ENCODE measurements around the gene TRMT61B. TPM values are rescaled to one million over a fixed set of nuclear protein-coding genes. Genes with fewer than 3 reads are reported as not detected.
A peak's percentile ranks its signal among the peaks of the same experiment; 100 is the strongest.

The TRMT61B gene
- polyA plus RNA-seq, 6 donors from 2014 or later, result 17.4 to 36.2 (median 21.6) TPM

GRCh38 chr2:28896906-28897305 is 26.8 kb upstream of the TRMT61B start:
- peaks cover 31 to 62% (median 49%) of the 10 kb centered on the region in 3 donors for H3K4me1 Mint-ChIP-seq
- peaks cover 0 to 3% (median 0%) of the 10 kb centered on the region in 7 donors for H3K9me3 Mint-ChIP-seq
- no peaks in the 10 kb centered on the region for H3K36me3 Mint-ChIP-seq
- H3K4me3 Mint-ChIP-seq, result peak overlapping the region in 6 of 8 donors; percentile 2 to 94 (median 26)
- H3K27me3 Mint-ChIP-seq, result no peaks in the 10 kb centered on the region
- DNase-seq (no peak), ATAC-seq (ENCODE audit: low read depth in 2 of 2) (no peak)
- H3K27ac Mint-ChIP-seq, result peak overlapping the region in 3 of 6 donors; percentile 29 to 59 (median 44)

- H3K4me3 Mint-ChIP-seq, result peak overlapping the region; percentile 85 to 100 (median 98)
These were observed 25.2 kb upstream of the TRMT61B start for GRCh38 chr2:28895189-28895893.

GRCh38 chr2:28894470-28895188 is 24.5 kb upstream of the TRMT61B start, which contains the start of gene WDR43:
Gene WDR43, plus strand, starts transcription at chr2:28894667. Its CDS starts 32 bp downstream, at chr2:28894699.
- Mint-ChIP-seq H3K9me3 (peaks cover 0 to 3% (median 0%) of the 10 kb centered on the region in 7 donors), H3K4me1 (peaks cover 24 to 45% (median 38%) of the 10 kb centered on the region in 3 donors)
- peak; percentile 92 to 94 for ATAC-seq (ENCODE audit: low read depth in 2 of 2)

More at GRCh38 chr2:28895189-28895893, 25.2 kb upstream of the TRMT61B start:
- peak overlapping the region; percentile 87 to 97 (median 94) for H3K27ac Mint-ChIP-seq
- H3K4me1 Mint-ChIP-seq, result peaks cover 24 to 51% (median 38%) of the 10 kb centered on the region in 3 donors
- ATAC-seq (ENCODE audit: low read depth in 2 of 2), result peak in 1 of 2 donors; percentile 16
- H3K36me3 Mint-ChIP-seq, result no peaks in the 10 kb centered on the region
- no peaks in the 10 kb centered on the region for H3K27me3 Mint-ChIP-seq
- no peak for DNase-seq
- peaks cover 0 to 3% (median 0%) of the 10 kb centered on the region in 7 donors for H3K9me3 Mint-ChIP-seq

GRCh38 chr2:28893488-28893887 is 23.4 kb upstream of the TRMT61B start:
- Mint-ChIP-seq H3K4me3 (peak overlapping the region in 6 of 8 donors; percentile 58 to 95 (median 69)), H3K36me3 (no peaks in the 10 kb centered on the region), H3K9me3 (peaks cover 0 to 3% (median 0%) of the 10 kb centered on the region in 7 donors), H3K27me3 (no peaks in the 10 kb centered on the region), H3K27ac (peak overlapping the region in 1 of 6 donors; percentile 58), H3K4me1 (peaks cover 17 to 38% (median 28%) of the 10 kb centered on the region in 3 donors)
- ATAC-seq (ENCODE audit: low read depth in 2 of 2) (no peak), DNase-seq (no peak)

More at GRCh38 chr2:28894470-28895188, 24.5 kb upstream of the TRMT61B start, which contains the start of gene WDR43:
- DNase-seq, result peak; percentile 99
- no peaks in the 10 kb centered on the region for H3K36me3 Mint-ChIP-seq
- peak within 1 kb of the TSS; percentile 86 to 100 (median 98) for H3K4me3 Mint-ChIP-seq
- peak within 1 kb of the TSS; percentile 87 to 97 (median 94) for H3K27ac Mint-ChIP-seq
- H3K27me3 Mint-ChIP-seq, result no peaks in the 10 kb centered on the region

GRCh38 chr2:28880193-28880592 is 10.1 kb upstream of the TRMT61B start:
- ATAC-seq (ENCODE audit: low read depth in 2 of 2) (no peak), DNase-seq (no peak)
- Mint-ChIP-seq H3K27ac (no peak overlapping the region), H3K36me3 (no peaks in the 10 kb centered on the region), H3K4me1 (no peaks in the 10 kb centered on the region), H3K9me3 (no peaks in the 10 kb centered on the region), H3K27me3 (peaks cover 32 to 54% (median 40%) of the 10 kb centered on the region in 3 donors), H3K4me3 (no peak overlapping the region)

GRCh38 chr2:28871620-28872019 is 1.5 kb upstream of the TRMT61B start:
- Mint-ChIP-seq H3K4me1 (peaks cover 15 to 37% (median 25%) of the 10 kb centered on the region in 3 donors), H3K4me3 (peak overlapping the region; percentile 92 to 99 (median 98)), H3K9me3 (no peaks in the 10 kb centered on the region), H3K27me3 (peaks cover 9 to 15% (median 13%) of the 10 kb centered on the region in 3 donors), H3K27ac (peak overlapping the region in 2 of 6 donors; percentile 94 to 100), H3K36me3 (no peaks in the 10 kb centered on the region)
- no peak for ATAC-seq (ENCODE audit: low read depth in 2 of 2)
- no peak for DNase-seq

- Mint-ChIP-seq H3K36me3 (peaks cover 0 to 7% of the 10 kb centered on the region in 2 donors), H3K9me3 (no peaks in the 10 kb centered on the region), H3K4me1 (peaks cover 24 to 47% (median 33%) of the 10 kb centered on the region in 3 donors), H3K27me3 (peaks cover 0 to 3% (median 0%) of the 10 kb centered on the region in 3 donors), H3K4me3 (peak overlapping the region; percentile 92 to 99 (median 98)), H3K27ac (peak overlapping the region; percentile 94 to 100 (median 99))
- ATAC-seq (ENCODE audit: low read depth in 2 of 2), result peak; percentile 7 to 15
- no peak for DNase-seq
These were observed 489 bp downstream of the TRMT61B start for GRCh38 chr2:28869494-28870145.

- DNase-seq, result no peak
- H3K36me3 Mint-ChIP-seq, result peaks cover 0 to 14% of the 10 kb centered on the region in 2 donors
- peaks cover 0 to 2% (median 0%) of the 10 kb centered on the region in 3 donors for H3K27me3 Mint-ChIP-seq
- H3K4me3 Mint-ChIP-seq, result peak overlapping the region; percentile 62 to 99 (median 84)
- peaks cover 31 to 54% (median 43%) of the 10 kb centered on the region in 3 donors for H3K4me1 Mint-ChIP-seq
- no peaks in the 10 kb centered on the region for H3K9me3 Mint-ChIP-seq
- peak overlapping the region in 5 of 6 donors; percentile 3 to 67 (median 28) for H3K27ac Mint-ChIP-seq
- ATAC-seq (ENCODE audit: low read depth in 2 of 2), result no peak
These were observed 1.5 kb downstream of the TRMT61B start for GRCh38 chr2:28868611-28869010.

GRCh38 chr2:28855977-28856376 is 14.1 kb downstream of the TRMT61B start:
- Mint-ChIP-seq H3K36me3 (peaks cover 14 to 22% of the 10 kb centered on the region in 2 donors), H3K4me3 (no peak overlapping the region), H3K27ac (no peak overlapping the region), H3K4me1 (peaks cover 0 to 5% (median 0%) of the 10 kb centered on the region in 3 donors), H3K9me3 (no peaks in the 10 kb centered on the region), H3K27me3 (no peaks in the 10 kb centered on the region)
- ATAC-seq (ENCODE audit: low read depth in 2 of 2), result no peak
- DNase-seq, result no peak

- no peak for DNase-seq
- H3K36me3 Mint-ChIP-seq, result peaks cover 7 to 15% of the 10 kb centered on the region in 2 donors
- peak overlapping the region in 1 of 6 donors; percentile 0 for H3K27ac Mint-ChIP-seq
- ATAC-seq (ENCODE audit: low read depth in 2 of 2), result no peak
- no peaks in the 10 kb centered on the region for H3K27me3 Mint-ChIP-seq
- no peaks in the 10 kb centered on the region for H3K9me3 Mint-ChIP-seq
- H3K4me3 Mint-ChIP-seq, result no peak overlapping the region
- peaks cover 0 to 5% (median 0%) of the 10 kb centered on the region in 3 donors for H3K4me1 Mint-ChIP-seq
These were observed 14.9 kb downstream of the TRMT61B start for GRCh38 chr2:28855193-28855592.

- H3K9me3 Mint-ChIP-seq, result no peaks in the 10 kb centered on the region
- no peak overlapping the region for H3K4me3 Mint-ChIP-seq
- no peaks in the 10 kb centered on the region for H3K4me1 Mint-ChIP-seq
- no peaks in the 10 kb centered on the region for H3K36me3 Mint-ChIP-seq
- H3K27ac Mint-ChIP-seq, result no peak overlapping the region
- DNase-seq (no peak), ATAC-seq (ENCODE audit: low read depth in 2 of 2) (no peak)
- no peaks in the 10 kb centered on the region for H3K27me3 Mint-ChIP-seq
These were observed 28.1 kb downstream of the TRMT61B start for GRCh38 chr2:28842042-28842441.

- Mint-ChIP-seq H3K4me3 (no peak overlapping the region), H3K4me1 (no peaks in the 10 kb centered on the region), H3K27ac (peak overlapping the region in 1 of 6 donors; percentile 61), H3K27me3 (no peaks in the 10 kb centered on the region), H3K9me3 (peaks cover 0 to 3% (median 0%) of the 10 kb centered on the region in 7 donors), H3K36me3 (no peaks in the 10 kb centered on the region)
- DNase-seq (no peak), ATAC-seq (ENCODE audit: low read depth in 2 of 2) (no peak)
These were observed 31.1 kb downstream of the TRMT61B start for GRCh38 chr2:28838971-28839370.

GRCh38 chr2:28835781-28836180 is 34.3 kb downstream of the TRMT61B start:
- H3K27me3 Mint-ChIP-seq, result no peaks in the 10 kb centered on the region
- peaks cover 0 to 4% (median 0%) of the 10 kb centered on the region in 7 donors for H3K9me3 Mint-ChIP-seq
- DNase-seq (no peak), ATAC-seq (ENCODE audit: low read depth in 2 of 2) (no peak)
- no peaks in the 10 kb centered on the region for H3K36me3 Mint-ChIP-seq
- no peaks in the 10 kb centered on the region for H3K4me1 Mint-ChIP-seq
- no peak overlapping the region for H3K27ac Mint-ChIP-seq
- H3K4me3 Mint-ChIP-seq, result no peak overlapping the region
